Renal cortex interstitium (tissue), 11 donors: ENCODE measurements around the gene SSTR5. TPM values are rescaled to one million over a fixed set of nuclear protein-coding genes. Genes with fewer than 3 reads are reported as not detected.
A peak's percentile ranks its signal among the peaks of the same experiment; 100 is the strongest.

Experiments
- DNase-seq, 11 donors: peaks; one replicate each; pipeline ENCODE4 v3.0.0-alpha.2; 2013; ENCODE audit warnings: low read depth in 9 of 11, low spot score in 4 of 11; ENCODE audit errors: extremely low read depth in 1 of 11
- polyA plus RNA-seq, 3 donors: library from polyadenylated mRNA; unstranded; fragments of 120-200 nt; gene quantifications; one replicate each; pipeline ENCODE4 v1.2.1, GENCODE V29; 2013; ENCODE audit not compliant: insufficient read length in 3 of 3

Gene SSTR5
- polyA plus RNA-seq, 3 donors, result 0.13 to 0.39 (median 0.14) TPM

GRCh38 chr16:1069154-1069553 lies 3.4 kb upstream of the SSTR5 start:
- no peak for DNase-seq

GRCh38 chr16:1070084-1070863 lies 2.3 kb upstream of the SSTR5 start:
- DNase-seq, result no peak

- no peak for DNase-seq
Measured at GRCh38 chr16:1070864-1071408, 1.6 kb upstream of the SSTR5 start.

- DNase-seq, result no peak
Measured at GRCh38 chr16:1071561-1072225, 854 bp upstream of the SSTR5 start.

GRCh38 chr16:1073262-1073558 lies 663 bp downstream of the SSTR5 start:
- DNase-seq, result no peak

GRCh38 chr16:1073566-1074378 lies 1.2 kb downstream of the SSTR5 start:
- no peak for DNase-seq

GRCh38 chr16:1074379-1074649 lies 1.8 kb downstream of the SSTR5 start:
- no peak for DNase-seq

- no peak for DNase-seq
Measured at GRCh38 chr16:1075546-1075945, 3.0 kb downstream of the SSTR5 start.

GRCh38 chr16:1076801-1077576 lies 4.4 kb downstream of the SSTR5 start:
- no peak for DNase-seq

- DNase-seq, result no peak
Measured at GRCh38 chr16:1077877-1078578, 5.5 kb downstream of the SSTR5 start.

- DNase-seq, result peak in 1 of 11 donors; percentile 45
Measured at GRCh38 chr16:1078579-1079021, 6.1 kb downstream of the SSTR5 start.

GRCh38 chr16:1079341-1079740 lies 6.8 kb downstream of the SSTR5 start:
- no peak for DNase-seq

- no peak for DNase-seq
Measured at GRCh38 chr16:1079786-1080525, 7.4 kb downstream of the SSTR5 start.

GRCh38 chr16:1080801-1081733 lies 8.5 kb downstream of the SSTR5 start:
- no peak for DNase-seq

GRCh38 chr16:1081734-1082265 lies 9.3 kb downstream of the SSTR5 start:
- no peak for DNase-seq

- DNase-seq, result no peak
Measured at GRCh38 chr16:1082266-1082951, 9.9 kb downstream of the SSTR5 start.
